ENCODE measurements around the gene TAF1C. TPM values are rescaled to one million over a fixed set of nuclear protein-coding genes. Genes with fewer than 3 reads are reported as not detected.

TAF1C gene, protein sequence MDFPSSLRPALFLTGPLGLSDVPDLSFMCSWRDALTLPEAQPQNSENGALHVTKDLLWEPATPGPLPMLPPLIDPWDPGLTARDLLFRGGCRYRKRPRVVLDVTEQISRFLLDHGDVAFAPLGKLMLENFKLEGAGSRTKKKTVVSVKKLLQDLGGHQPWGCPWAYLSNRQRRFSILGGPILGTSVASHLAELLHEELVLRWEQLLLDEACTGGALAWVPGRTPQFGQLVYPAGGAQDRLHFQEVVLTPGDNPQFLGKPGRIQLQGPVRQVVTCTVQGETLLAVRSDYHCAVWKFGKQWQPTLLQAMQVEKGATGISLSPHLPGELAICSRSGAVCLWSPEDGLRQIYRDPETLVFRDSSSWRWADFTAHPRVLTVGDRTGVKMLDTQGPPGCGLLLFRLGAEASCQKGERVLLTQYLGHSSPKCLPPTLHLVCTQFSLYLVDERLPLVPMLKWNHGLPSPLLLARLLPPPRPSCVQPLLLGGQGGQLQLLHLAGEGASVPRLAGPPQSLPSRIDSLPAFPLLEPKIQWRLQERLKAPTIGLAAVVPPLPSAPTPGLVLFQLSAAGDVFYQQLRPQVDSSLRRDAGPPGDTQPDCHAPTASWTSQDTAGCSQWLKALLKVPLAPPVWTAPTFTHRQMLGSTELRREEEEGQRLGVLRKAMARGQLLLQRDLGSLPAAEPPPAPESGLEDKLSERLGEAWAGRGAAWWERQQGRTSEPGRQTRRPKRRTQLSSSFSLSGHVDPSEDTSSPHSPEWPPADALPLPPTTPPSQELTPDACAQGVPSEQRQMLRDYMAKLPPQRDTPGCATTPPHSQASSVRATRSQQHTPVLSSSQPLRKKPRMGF
- 26.7 and 31.4 TPM in 2 replicates for total RNA-seq

DNA sequence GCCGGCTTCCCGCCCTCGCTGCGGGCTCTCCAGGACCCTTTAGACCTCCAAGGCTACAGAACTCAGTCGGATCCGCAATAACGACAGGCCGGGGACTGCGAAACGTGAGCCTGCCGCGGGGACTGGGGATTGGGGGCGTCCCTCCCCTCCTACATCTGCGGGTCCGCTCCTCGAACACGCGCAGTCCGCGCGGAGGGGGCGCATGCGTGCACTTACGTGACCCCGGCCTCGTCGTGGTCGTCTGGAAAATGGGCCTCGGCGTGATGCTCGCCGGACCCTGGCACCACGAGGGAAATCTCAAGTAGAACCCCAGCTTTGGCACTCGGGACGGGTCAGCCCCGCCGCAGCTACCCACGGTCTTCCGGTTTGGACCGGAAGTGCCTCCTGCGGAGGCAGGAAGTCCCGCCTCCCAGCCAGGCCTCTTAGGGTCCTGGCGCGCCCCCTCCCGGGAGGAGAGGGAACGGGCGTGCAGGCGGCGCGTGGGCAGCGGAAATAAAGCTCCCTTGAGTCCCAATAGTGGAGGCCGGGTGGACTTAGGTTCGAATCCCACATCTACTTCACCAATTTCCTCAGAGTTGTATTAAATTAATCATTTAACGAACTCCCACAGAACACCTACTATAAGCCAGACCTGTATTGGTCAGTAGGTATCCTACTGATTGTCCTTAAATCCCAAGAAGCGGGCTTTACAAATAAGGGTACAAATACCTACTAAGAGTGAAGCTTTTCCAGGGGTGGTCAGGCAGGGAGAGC lies at the start of gene TAF1C:
TSS of gene TAF1C (minus strand) at position 373 of the 753 bp plus-strand sequence. CDS start 2,069 bp downstream, outside the sequence.

DNA sequence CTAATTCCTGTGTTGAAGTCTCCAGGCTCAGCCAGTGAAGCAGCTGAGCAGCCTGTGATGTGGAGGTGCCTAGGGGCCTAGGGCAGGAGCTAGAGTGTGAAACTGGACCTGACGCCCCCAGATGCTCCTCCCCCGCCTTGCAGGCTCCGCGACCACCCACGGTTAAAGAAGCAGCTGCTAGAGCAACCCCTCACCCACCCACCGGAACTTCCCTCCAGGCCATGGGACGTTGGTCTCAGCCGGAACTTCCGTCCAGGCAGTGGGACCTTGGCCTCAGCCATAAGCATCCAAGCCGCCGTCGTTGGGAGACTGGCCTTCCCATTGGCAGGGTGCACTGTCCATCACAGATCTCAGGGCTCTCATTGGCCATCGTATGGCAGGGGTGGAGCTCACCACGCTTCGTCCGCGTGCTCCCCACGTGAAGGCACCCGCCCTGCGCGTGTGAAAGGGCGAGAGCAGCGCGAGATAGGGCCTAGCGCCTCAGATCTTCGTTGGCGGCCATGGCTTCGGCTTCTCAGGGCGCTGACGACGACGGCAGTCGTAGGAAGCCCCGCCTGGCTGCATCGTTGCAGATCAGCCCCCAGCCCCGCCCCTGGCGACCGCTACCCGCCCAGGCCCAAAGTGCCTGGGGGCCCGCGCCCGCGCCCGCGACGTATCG lies 4.0 kb upstream of the TAF1C start, which contains the start of gene ADAD2:
TSS of gene ADAD2 (plus strand) at position 427 of the 658 bp plus-strand sequence. CDS start at position 501, 74 bp downstream.

DNA sequence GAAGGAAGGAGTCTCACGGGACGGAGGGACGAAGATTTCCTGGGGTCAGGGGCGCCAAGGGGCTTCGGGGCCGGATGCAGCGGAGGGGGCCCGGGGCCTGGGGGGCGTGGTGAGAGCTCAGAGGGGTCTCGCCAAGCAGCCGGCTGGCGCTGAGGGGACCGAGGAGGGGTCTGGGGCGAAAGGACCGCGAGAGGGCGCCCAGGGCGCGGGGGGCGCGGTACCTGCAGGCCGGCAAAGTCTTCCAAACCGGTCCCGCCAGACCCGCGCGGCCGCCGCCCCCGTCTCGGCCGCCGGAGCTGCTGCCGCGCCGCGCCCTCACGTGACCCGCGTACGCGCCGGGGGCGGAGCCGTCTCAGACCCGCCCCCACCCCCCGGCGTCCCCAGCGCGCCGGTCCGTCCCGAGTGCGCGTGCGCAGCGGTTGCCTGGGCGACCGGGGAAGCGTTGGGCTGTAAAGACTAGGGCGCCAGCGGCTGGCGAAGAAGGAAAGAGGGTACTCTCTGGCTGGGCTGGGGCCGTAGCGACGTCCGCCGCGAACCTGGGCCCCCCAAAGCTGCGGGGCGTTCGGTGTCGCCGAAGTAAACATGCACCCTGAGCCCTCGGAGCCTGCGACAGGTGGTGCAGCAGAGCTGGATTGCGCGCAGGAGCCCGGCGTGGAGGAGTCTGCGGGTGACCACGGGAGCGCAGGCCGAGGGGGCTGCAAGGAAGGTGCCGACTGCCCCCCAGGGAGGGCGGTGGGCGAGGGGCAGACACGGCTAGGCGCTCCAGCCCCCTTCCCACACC lies 41.8 kb downstream of the TAF1C start, which contains the start of the genes DNAAF1 and HSDL1:
TSS of gene DNAAF1 (plus strand) at position 450 of the 781 bp plus-strand sequence. CDS start at position 583, 133 bp downstream.
TSS of gene HSDL1 (minus strand) at position 319 of the 781 bp plus-strand sequence. CDS start 13,856 bp downstream, outside the sequence.

Other genes starting within 250 kb of the TAF1C start
- gene OSGIN1, start 233.8 kb downstream of the TAF1C start, total RNA-seq: 1.6 and 3.5 TPM in 2 replicates
- gene NECAB2, start 218.8 kb downstream of the TAF1C start, total RNA-seq: 1.3 TPM in 1 of 2 replicates, not detected in the other
- not detected in 2 replicates for gene SLC38A8, start 144.3 kb downstream of the TAF1C start, total RNA-seq
- 61.9 and 85.7 TPM in 2 replicates for gene MBTPS1, start 70.1 kb downstream of the TAF1C start, total RNA-seq
- gene HSDL1, start 41.9 kb downstream of the TAF1C start, total RNA-seq: 11.7 and 15.5 TPM in 2 replicates
- gene DNAAF1, start 41.7 kb downstream of the TAF1C start, total RNA-seq: not detected in 2 replicates
- gene ADAD2, start 4.1 kb upstream of the TAF1C start, total RNA-seq: 0.13 TPM in 1 of 2 replicates, not detected in the other
- not detected in 2 replicates for gene KCNG4, start 53.0 kb upstream of the TAF1C start, total RNA-seq
- gene WFDC1, start 107.8 kb upstream of the TAF1C start, total RNA-seq: 0.33 and 0.63 TPM in 2 replicates
- gene ATP2C2, start 181.5 kb upstream of the TAF1C start, total RNA-seq: 0.63 TPM in 1 of 2 replicates, not detected in the other